ENCODE data around the gene XCR1. TPM values are rescaled to one million over a fixed set of nuclear protein-coding genes. Genes with fewer than 3 reads are reported as not detected.
"Not testable (repeated sequence)": the region's sequence is repeated elsewhere in the genome, so short reads cannot be mapped to it uniquely, and the experiment has no call there.

The XCR1 gene
- total RNA-seq, 2 experiments from 2014 or later, result not detected

DNA sequence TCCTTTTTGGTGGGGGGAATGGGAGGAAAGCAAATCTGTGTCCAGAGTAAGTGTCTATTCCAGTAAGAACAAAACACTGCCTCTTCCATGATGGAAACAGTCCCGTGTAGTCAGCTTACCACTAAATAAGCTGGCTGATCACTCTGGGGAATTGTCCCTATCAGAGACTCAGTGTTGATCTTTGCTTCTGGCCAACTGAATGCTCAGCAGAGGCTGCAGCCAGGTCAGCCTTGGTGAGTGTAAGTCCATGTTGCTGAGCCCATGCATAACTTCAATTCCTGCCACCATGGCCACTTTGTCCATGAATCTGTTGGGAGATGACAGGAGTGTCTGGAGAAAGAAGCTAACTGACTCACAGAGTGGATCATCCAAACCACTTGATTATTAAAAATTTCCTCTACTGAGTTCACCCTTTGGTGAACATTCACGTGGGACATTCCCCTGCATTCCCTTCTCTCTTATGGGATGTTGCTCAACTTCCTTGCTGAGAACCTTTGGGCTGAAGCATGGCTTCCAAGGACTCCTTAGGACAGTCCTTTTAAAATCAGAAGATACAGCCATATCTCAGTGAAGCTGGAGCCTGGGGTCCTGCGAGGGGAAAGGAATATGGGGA, 33.9 kb upstream of the XCR1 start:
- Mint-ChIP-seq H3K27ac (no peak overlapping the region), H3K4me3 (no peak overlapping the region), H3K27me3 (peaks cover 23% of the 10 kb centered on the region), H3K4me1 (peaks cover 14% of the 10 kb centered on the region), H3K36me3 (ENCODE audit: low read depth) (peaks cover 2% of the 10 kb centered on the region), H3K9me3 (no peaks in the 10 kb centered on the region)
- POLR2A ChIA-PET, result no interaction called here
- DNase-seq, result no peak
- CTCF ChIA-PET, result interaction anchor here (1.0 kb wide), 1 partner anchor 16 kb away, joined by 3 read pairs; no protein-coding TSS in a partner anchor

DNA sequence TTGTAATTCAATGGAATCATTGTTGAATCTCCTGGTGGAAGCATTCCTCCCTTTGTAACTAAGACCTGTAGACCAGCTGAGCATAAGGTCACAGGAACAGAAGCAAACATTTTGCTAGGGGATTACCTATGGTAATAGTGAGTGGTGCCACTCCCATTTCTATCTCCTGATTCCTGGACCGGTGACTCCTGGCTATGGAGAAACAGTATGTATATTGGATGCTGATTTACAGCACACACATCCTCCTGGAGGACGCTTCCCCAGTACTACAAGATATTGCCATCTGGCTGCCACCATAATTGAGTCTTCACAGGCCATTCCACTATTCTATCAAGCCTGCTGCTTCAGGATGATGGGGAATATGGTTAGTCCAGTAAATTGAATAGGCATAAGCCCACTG, 33.3 kb upstream of the XCR1 start:
- POLR2A ChIA-PET, result no interaction called here
- no peak for DNase-seq
- H3K4me3 Mint-ChIP-seq, result no peak overlapping the region
- H3K27ac Mint-ChIP-seq, result no peak overlapping the region
- H3K27me3 Mint-ChIP-seq, result peaks cover 25% of the 10 kb centered on the region
- H3K36me3 Mint-ChIP-seq (ENCODE audit: low read depth), result peaks cover 4% of the 10 kb centered on the region
- peaks cover 8% of the 10 kb centered on the region for H3K4me1 Mint-ChIP-seq
- CTCF ChIA-PET, result interaction anchor here (0.8 kb wide), 1 partner anchor 16 kb away, joined by 3 read pairs; no protein-coding TSS in a partner anchor
- H3K9me3 Mint-ChIP-seq, result no peaks in the 10 kb centered on the region

DNA sequence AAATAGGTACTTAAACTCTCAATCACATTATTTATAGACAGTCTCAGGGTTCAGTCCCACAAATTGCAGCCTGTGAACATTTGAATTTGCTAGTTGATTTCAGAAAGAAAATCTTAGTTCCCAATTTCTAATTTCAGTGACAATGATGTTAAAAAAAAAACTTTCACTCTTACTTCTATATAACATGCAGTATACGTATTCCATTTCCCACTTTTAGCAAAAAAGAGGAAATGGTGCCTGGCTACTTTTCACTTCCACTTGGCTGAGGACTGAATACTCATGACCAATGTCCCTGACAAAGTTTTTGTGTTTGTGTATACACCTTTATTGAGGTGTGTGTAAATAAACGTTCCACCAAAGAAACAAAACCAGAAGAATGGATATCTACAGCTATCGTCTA, 32.1 kb upstream of the XCR1 start:
- peaks cover 30% of the 10 kb centered on the region for H3K27me3 Mint-ChIP-seq
- H3K4me3 Mint-ChIP-seq, result no peak overlapping the region
- CTCF ChIA-PET, result no interaction called here
- H3K27ac Mint-ChIP-seq, result no peak overlapping the region
- POLR2A ChIA-PET, result no interaction called here
- H3K9me3 Mint-ChIP-seq, result no peaks in the 10 kb centered on the region
- H3K4me1 Mint-ChIP-seq, result peaks cover under 1% of the 10 kb centered on the region
- no peak for DNase-seq
- peaks cover 2% of the 10 kb centered on the region for H3K36me3 Mint-ChIP-seq (ENCODE audit: low read depth)

DNA sequence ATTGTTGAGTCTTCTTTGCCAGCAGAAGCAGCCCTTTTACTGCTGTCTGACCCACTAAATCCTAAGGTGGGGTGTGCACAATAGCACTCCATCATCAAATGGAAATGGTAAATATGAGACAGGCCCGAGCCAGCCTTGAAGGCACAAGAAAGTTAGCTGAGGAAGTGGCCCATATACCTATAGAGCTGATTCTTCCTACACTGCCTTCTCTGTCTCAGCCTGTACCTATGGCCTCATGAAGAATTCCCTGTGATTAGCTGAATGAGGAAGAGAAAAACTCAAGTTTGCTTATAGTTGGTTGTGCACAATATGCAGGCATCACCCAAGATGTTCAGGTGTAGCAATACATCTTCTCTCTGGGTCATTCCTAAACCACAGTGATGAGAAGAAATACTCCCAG, 31.7 kb upstream of the XCR1 start:
- Mint-ChIP-seq H3K4me3 (no peak overlapping the region), H3K4me1 (no peaks in the 10 kb centered on the region), H3K27me3 (peaks cover 35% of the 10 kb centered on the region), H3K9me3 (no peaks in the 10 kb centered on the region), H3K27ac (no peak overlapping the region), H3K36me3 (ENCODE audit: low read depth) (peaks cover 2% of the 10 kb centered on the region)
- CTCF ChIA-PET, result no interaction called here
- DNase-seq, result no peak
- POLR2A ChIA-PET, result no interaction called here

DNA sequence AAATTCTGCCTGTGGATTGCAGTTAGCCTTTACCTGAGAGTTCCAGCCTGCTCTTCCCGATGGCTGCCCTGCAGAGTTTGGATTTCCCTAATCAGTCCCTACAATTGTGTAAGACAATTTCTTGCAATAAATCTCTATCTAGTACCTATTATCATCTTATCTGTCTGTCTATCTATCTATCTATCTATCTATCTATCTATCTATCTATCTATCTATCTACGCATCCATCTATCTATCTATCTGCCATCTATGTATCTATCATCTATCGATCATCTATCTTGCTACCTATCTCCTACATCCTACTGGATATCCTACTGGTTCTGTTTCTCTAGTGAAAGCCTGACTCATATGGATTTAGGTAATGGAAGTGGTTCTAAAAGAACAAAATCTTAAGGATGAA, 30.4 kb upstream of the XCR1 start:
- peaks cover 43% of the 10 kb centered on the region for H3K27me3 Mint-ChIP-seq
- POLR2A ChIA-PET, result no interaction called here

DNA sequence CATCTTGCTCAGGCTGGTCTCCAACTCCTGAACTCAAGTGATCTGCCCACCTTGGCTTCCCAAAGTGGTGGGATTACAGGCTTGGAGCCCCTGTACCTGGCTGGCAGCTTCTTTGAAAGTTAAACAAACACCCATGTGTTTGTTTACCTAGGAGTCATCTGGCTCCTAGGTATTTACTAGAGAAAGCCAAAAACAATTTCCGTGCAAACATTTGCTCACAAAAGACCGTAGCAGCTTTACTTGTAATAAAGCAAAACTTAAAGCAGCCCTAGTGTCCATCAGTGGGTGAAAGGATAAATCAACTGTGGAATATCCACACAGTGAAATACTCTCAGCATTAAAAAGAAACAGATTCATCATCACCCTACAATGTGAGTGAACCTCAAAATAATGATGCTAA, 29.4 kb upstream of the XCR1 start:
- Mint-ChIP-seq H3K4me3 (no peak overlapping the region), H3K9me3 (no peaks in the 10 kb centered on the region), H3K27me3 (peaks cover 44% of the 10 kb centered on the region), H3K36me3 (ENCODE audit: low read depth) (peaks cover 2% of the 10 kb centered on the region), H3K27ac (no peak overlapping the region), H3K4me1 (no peaks in the 10 kb centered on the region)
- ChIA-PET CTCF (no interaction called here), POLR2A (no interaction called here)
- DNase-seq, result no peak

More for the DNA sequence above, 30.4 kb upstream of the XCR1 start:
- H3K36me3 Mint-ChIP-seq (ENCODE audit: low read depth), result peaks cover 2% of the 10 kb centered on the region
- CTCF ChIA-PET, result no interaction called here
- DNase-seq, result no peak
- no peak overlapping the region for H3K27ac Mint-ChIP-seq
- no peaks in the 10 kb centered on the region for H3K4me1 Mint-ChIP-seq
- H3K4me3 Mint-ChIP-seq, result no peak overlapping the region
- no peaks in the 10 kb centered on the region for H3K9me3 Mint-ChIP-seq

DNA sequence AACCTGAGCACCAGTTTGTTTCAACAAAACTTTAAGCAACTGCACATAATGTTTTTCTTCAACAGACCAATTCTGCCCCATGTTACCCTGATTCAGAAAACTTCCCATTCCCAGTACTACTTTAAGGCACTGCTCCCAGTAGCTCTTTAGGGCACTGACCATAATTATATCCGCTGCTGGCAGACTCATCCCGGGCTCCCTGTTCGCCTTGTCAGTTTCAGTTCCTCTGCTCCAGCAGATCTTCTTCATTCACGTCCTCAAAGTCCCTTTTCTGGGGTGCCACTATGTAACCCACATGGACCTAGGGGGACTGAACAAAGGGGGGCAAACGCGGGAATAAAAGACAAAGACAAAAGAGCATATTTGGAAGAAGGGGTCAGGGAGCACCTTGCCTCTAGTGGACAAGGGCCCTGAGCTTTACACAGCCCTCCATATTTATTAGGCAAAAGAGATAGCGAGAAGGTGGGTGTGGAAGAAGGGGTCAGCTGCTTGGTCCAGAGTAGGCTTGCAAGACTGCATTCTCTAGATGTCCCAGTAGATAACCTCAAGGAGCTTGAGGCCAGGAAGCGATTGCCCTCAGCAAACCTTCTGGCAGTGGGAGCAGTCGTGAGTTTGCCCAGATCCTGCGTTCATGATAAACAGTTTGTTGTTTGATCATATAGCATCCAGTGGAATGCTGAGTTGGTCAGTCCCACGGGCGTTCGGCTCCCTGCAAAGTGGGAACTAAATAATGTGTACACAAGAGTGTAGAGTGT, 26.7 kb upstream of the XCR1 start:
- H3K9me3 Mint-ChIP-seq; H3K27ac Mint-ChIP-seq; H3K4me1 Mint-ChIP-seq; POLR2A ChIA-PET; CTCF ChIA-PET; H3K36me3 Mint-ChIP-seq (ENCODE audit: low read depth); DNase-seq; H3K4me3 Mint-ChIP-seq: not testable (repeated sequence)
- H3K27me3 Mint-ChIP-seq, result peaks cover 47% of the 10 kb centered on the region

DNA sequence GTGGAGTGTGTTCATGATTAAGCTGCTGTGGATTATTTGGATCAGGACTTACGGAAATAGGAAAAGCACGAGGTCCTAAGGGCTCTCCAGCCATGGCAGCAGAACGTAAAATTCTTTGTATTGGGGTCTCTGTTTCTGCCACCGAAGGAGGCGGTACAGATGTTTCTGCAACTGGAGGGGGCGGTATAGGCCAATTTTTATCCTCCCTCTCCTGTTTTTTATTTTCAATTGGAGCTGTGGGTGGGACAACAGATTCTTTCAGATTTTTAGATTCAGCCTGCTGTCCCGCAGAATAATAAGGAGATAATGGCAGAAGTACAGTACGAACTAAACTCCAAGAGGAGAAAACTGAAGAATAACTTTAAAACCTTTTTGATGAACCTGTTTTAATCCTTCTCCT, 26.0 kb upstream of the XCR1 start:
- CTCF ChIA-PET, H3K4me3 Mint-ChIP-seq: not testable (repeated sequence)

DNA sequence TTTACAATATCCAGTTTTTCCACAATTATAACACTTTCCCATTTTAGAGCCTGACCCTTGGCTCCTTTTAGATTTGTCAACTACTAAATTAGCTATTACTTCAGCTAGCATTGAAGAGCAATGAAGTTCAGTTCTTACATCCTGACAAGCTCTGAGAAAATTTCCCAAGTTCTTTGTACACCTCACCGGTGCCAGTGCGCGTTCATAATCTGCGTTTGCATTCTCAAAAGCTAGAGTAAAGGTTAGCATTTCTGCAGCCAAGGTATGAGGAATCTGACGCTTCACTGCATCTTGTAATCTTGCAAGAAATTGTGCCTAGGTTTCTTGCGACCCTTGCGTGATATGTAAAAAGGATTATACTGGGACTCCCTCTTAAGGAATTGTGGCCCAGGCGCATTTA, 25.2 kb upstream of the XCR1 start:
- no peaks in the 10 kb centered on the region for H3K9me3 Mint-ChIP-seq
- POLR2A ChIA-PET, result no interaction called here
- H3K27ac Mint-ChIP-seq, result no peak overlapping the region
- peaks cover 2% of the 10 kb centered on the region for H3K36me3 Mint-ChIP-seq (ENCODE audit: low read depth)
- H3K4me3 Mint-ChIP-seq, result no peak overlapping the region
- H3K4me1 Mint-ChIP-seq, result peaks cover 6% of the 10 kb centered on the region
- DNase-seq, result no peak
- CTCF ChIA-PET, result no interaction called here
- peaks cover 39% of the 10 kb centered on the region for H3K27me3 Mint-ChIP-seq

More for the DNA sequence above, 26.0 kb upstream of the XCR1 start:
- H3K9me3 Mint-ChIP-seq; H3K27ac Mint-ChIP-seq; POLR2A ChIA-PET; DNase-seq; H3K4me1 Mint-ChIP-seq; H3K36me3 Mint-ChIP-seq (ENCODE audit: low read depth): not testable (repeated sequence)
- peaks cover 46% of the 10 kb centered on the region for H3K27me3 Mint-ChIP-seq

DNA sequence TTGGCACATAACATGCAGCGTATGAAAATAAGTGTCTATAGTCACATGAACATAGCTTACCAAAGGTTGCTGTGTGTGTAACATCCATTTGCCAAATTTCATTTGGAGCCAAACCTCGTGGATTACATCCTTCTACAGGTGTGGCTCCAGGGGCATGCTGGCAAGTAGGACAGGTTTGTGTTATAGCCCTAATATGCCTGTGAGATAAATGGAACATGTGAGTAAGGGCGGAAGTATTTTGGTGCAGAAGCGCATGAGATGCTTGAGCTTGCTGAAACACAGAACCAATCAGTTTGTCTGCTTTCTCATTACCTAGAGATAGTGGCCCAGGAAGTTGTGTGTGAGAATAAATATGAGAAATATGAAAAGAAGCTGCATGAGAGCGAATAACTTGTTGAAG, 21.8 kb upstream of the XCR1 start:
- DNase-seq, result no peak
- no peaks in the 10 kb centered on the region for H3K9me3 Mint-ChIP-seq
- ChIA-PET CTCF (interaction anchor here (4.1 kb wide), 1 partner anchor 29 kb away, joined by 12 read pairs; no protein-coding TSS in a partner anchor), POLR2A (no interaction called here)
- H3K4me3 Mint-ChIP-seq, result no peak overlapping the region
- peaks cover 15% of the 10 kb centered on the region for H3K27me3 Mint-ChIP-seq
- H3K27ac Mint-ChIP-seq, result no peak overlapping the region
- H3K4me1 Mint-ChIP-seq, result peaks cover 30% of the 10 kb centered on the region
- H3K36me3 Mint-ChIP-seq (ENCODE audit: low read depth), result no peaks in the 10 kb centered on the region

DNA sequence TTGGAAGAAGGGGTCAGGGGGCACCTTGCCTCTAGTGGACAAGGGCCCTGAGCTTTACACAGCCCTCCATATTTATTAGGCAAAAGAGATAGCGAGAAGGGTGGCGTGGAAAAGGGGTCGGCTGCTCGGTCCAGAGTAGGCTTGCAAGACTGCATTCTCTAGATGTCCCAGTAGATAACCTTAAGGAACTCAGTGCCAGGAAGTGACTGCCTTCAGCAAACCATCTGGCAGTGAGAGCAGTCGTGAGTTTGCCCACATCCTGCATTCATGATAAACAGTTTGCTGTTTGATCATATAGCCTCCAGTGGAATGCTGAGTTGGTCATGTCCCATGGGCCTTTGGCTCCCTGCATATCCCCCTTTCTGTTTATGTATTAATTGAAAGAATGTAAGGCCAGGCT, 18.9 kb upstream of the XCR1 start:
- H3K9me3 Mint-ChIP-seq; H3K36me3 Mint-ChIP-seq (ENCODE audit: low read depth); H3K4me3 Mint-ChIP-seq; CTCF ChIA-PET: not testable (repeated sequence)
- peak overlapping the region; percentile 80 for H3K27ac Mint-ChIP-seq
- H3K4me1 Mint-ChIP-seq, result peaks cover 30% of the 10 kb centered on the region
- DNase-seq, result peak; percentile 64
- peaks cover 17% of the 10 kb centered on the region for H3K27me3 Mint-ChIP-seq
- POLR2A ChIA-PET, result interaction anchor here (1.8 kb wide), 1 partner anchor 103 kb away, joined by 4 read pairs; the partner anchor contains the start of gene CXCR6

DNA sequence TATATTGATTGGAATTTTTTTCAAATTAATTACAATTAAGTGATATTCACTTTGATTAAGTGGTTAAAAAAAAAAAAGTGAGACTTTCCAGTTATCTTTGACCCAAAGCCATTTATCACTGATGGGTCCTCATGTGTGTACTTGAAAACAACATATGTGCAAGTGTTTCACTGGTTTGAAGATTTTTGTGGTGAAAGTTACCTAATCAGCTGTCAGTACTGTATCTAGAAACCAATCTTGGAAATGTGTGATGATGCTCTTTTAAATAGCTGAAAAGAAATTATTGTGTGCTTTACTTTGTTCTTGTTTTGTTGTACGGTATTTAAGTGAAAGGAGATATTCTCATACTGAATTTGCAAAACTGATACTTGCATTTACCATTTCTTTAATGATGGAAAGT, 11.6 kb upstream of the XCR1 start:
- Mint-ChIP-seq H3K4me3 (no peak overlapping the region), H3K27me3 (peaks cover 25% of the 10 kb centered on the region), H3K9me3 (peaks cover 8% of the 10 kb centered on the region), H3K4me1 (no peaks in the 10 kb centered on the region), H3K36me3 (ENCODE audit: low read depth) (no peaks in the 10 kb centered on the region), H3K27ac (no peak overlapping the region)
- CTCF ChIA-PET, result no interaction called here
- POLR2A ChIA-PET, result no interaction called here
- DNase-seq, result no peak

DNA sequence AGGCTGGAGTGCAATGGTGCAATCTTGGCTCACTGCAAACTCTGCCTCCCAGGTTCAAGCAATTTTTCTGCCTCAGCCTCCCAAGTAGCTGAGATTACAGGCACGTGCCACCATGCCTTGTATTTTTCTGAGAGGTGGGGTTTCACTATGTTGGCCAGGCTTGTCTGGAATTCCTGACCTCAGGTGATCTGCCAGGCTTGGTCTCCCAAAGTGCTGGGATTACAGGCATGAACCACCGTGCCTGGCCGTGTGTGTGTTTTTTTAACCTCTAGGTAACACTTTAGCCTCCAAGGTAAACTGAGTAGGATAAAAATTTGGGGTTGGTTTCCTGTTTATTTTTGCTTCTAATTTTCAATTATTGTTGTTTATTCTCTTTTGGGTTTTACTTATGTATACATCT, 10.8 kb upstream of the XCR1 start:
- H3K9me3 Mint-ChIP-seq; DNase-seq; POLR2A ChIA-PET; CTCF ChIA-PET; H3K36me3 Mint-ChIP-seq (ENCODE audit: low read depth); H3K4me1 Mint-ChIP-seq; H3K27ac Mint-ChIP-seq; H3K4me3 Mint-ChIP-seq: not testable (repeated sequence)
- H3K27me3 Mint-ChIP-seq, result peaks cover 25% of the 10 kb centered on the region

DNA sequence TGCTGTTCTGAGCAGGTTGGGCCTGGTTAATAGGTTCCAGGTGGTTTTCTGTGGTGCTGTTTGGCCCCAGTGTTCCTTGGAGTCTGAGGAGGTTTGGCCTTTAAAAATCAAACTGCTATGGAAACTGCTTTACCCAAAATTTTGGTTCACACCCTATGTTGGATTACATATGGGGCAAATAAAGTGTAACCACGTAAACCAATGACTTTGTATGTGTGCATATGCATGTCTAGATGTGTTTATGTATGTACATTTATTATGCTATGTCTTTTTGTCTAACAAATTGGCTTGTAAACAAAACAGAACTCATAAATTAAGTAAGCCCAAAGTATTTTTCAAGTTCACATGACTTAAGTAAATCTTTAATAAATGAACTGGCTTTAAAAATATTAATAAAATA, 8.9 kb upstream of the XCR1 start:
- Mint-ChIP-seq H3K27ac (no peak overlapping the region), H3K36me3 (ENCODE audit: low read depth) (no peaks in the 10 kb centered on the region), H3K4me3 (no peak overlapping the region), H3K4me1 (no peaks in the 10 kb centered on the region), H3K9me3 (peaks cover 4% of the 10 kb centered on the region), H3K27me3 (peaks cover 13% of the 10 kb centered on the region)
- ChIA-PET CTCF (no interaction called here), POLR2A (no interaction called here)
- DNase-seq, result no peak
